Hematopoietic multipotent progenitor cell treated with erythropoietin and hydrocortisone succinate and interleukin-3 and kit ligand, for 15 days (in vitro differentiated cells): ENCODE results near the gene APOE.
A peak's percentile ranks its signal among the peaks of the same experiment; 100 is the strongest.

Experiments
- DNase-seq: peaks from one replicate; pipeline ENCODE4 v3.0.0-alpha.2; 2015; ENCODE audit warnings: low spot score

Gene APOE

GRCh38 chr19:44954278-44954648 is 48.7 kb downstream of the APOE start:
- DNase-seq = no peak

- peak; percentile 98 for DNase-seq
Measured at GRCh38 chr19:44954649-44955504, 49.3 kb downstream of the APOE start, which contains the start of gene CLPTM1. TSS of gene CLPTM1 (plus strand) at chr19:44955380. CDS start at chr19:44955396, 16 bp downstream.

GRCh38 chr19:44955505-44956439 is 50.2 kb downstream of the APOE start:
- DNase-seq = peak; percentile 12

GRCh38 chr19:44957526-44957925 is 51.9 kb downstream of the APOE start:
- no peak for DNase-seq

GRCh38 chr19:44958090-44958489 is 52.5 kb downstream of the APOE start:
- DNase-seq = no peak
